Keratinocyte (primary cell): ENCODE measurements around the gene RAB8B. TPM values are rescaled to one million over a fixed set of nuclear protein-coding genes. Genes with fewer than 3 reads are reported as not detected.

ENCODE experiments used
- DNase-seq: peaks from one replicate; pipeline ENCODE4 v3.0.0-alpha.2; 2011; ENCODE audit warnings: low read depth, missing footprints, low spot score
- FAIRE-seq: peaks from 2 replicates; lab custom pipeline; 2011; peaks lifted over from hg19 to GRCh38; lab: Jason Lieb, UNC
- H2AFZ ChIP-seq: 2 replicates; pipeline ENCODE4 v1.6.0; 2012; ENCODE audit warnings: low read length, control low read depth, inconsistent platforms; ENCODE audit not compliant: control insufficient read depth
- H3K27ac ChIP-seq: 2 replicates; pipeline ENCODE4 v1.5.1; 2011; ENCODE audit warnings: low read length; ENCODE audit not compliant: control insufficient read depth, insufficient read depth
- H3K27me3 ChIP-seq: 3 replicates; pipeline ENCODE4 v1.6.0; 2011; ENCODE audit warnings: low read length; ENCODE audit not compliant: control insufficient read depth, insufficient read depth; ENCODE audit errors: extremely low read depth
- H3K36me3 ChIP-seq, 2 experiments: 2 replicates in 1 of 2; 3 replicates in 1 of 2; pipeline ENCODE4 v1.5.1; 2011; ENCODE audit warnings: low read length in 2 of 2, mild to moderate bottlenecking in 1 of 2; ENCODE audit not compliant: control insufficient read depth in 2 of 2, insufficient read depth in 2 of 2; ENCODE audit errors: extremely low read depth in 1 of 2
- H3K4me1 ChIP-seq: 3 replicates; pipeline ENCODE4 v1.5.1; 2011; ENCODE audit warnings: low read length; ENCODE audit not compliant: control insufficient read depth, insufficient read depth; ENCODE audit errors: extremely low read depth
- H3K4me2 ChIP-seq: 3 replicates; pipeline ENCODE4 v1.6.0; 2011; ENCODE audit warnings: low read depth, low read length; ENCODE audit not compliant: control insufficient read depth, insufficient read depth; ENCODE audit errors: extremely low read depth
- H3K4me3 ChIP-seq, 3 experiments: fragments of 200-600 bp in 1 of 3; sonication (generic) in 1 of 3; 2 replicates in 2 of 3; 3 replicates in 1 of 3; pipeline ENCODE4 v1.5.1; 2011 to 2016; ENCODE audit warnings: low read length in 3 of 3, mild to moderate bottlenecking in 3 of 3, control low read depth in 2 of 3, inconsistent platforms in 1 of 3, low read depth in 1 of 3, mixed read lengths in 1 of 3, mixed run types in 1 of 3, moderate library complexity in 1 of 3; ENCODE audit not compliant: control insufficient read depth in 2 of 3, insufficient read depth in 2 of 3; ENCODE audit errors: extremely low read depth in 1 of 3
- H3K79me2 ChIP-seq: 2 replicates; pipeline ENCODE4 v1.6.0; 2012; ENCODE audit warnings: low read length; ENCODE audit not compliant: control insufficient read depth, insufficient read depth
- H3K9ac ChIP-seq: 3 replicates; pipeline ENCODE4 v1.6.0; 2011; ENCODE audit warnings: low read length; ENCODE audit not compliant: control insufficient read depth, insufficient read depth; ENCODE audit errors: extremely low read depth
- H3K9me1 ChIP-seq: 3 replicates; pipeline ENCODE4 v1.6.0; 2011; ENCODE audit warnings: low read length; ENCODE audit not compliant: control insufficient read depth, insufficient read depth; ENCODE audit errors: extremely low read depth
- H3K9me3 ChIP-seq: 2 replicates; pipeline ENCODE4 v1.5.1; 2012; ENCODE audit warnings: low read depth, low read length; ENCODE audit not compliant: control insufficient read depth
- H4K20me1 ChIP-seq: 3 replicates; pipeline ENCODE4 v1.6.0; 2011; ENCODE audit warnings: low read length; ENCODE audit not compliant: control insufficient read depth, insufficient read depth; ENCODE audit errors: extremely low read depth
- CTCF ChIP-seq, 3 experiments: IDR thresholded peaks in 1 of 3; conservative IDR thresholded peaks in 1 of 3; optimal IDR thresholded peaks in 1 of 3; 2 replicates in 2 of 3; 3 replicates in 1 of 3; pipeline versions ENCODE3 to v1.5.1; 2011; ENCODE audit warnings: low read length in 3 of 3, mild to moderate bottlenecking in 3 of 3, moderate library complexity in 2 of 3, control low read depth in 1 of 3, inconsistent platforms in 1 of 3; ENCODE audit not compliant: insufficient read depth in 2 of 3; ENCODE audit errors: extremely low read depth in 1 of 3
- EZH2 ChIP-seq: IDR thresholded peaks from one replicate; pipeline ENCODE4 v1.6.1; 2012; ENCODE audit warnings: inconsistent platforms, mild to moderate bottlenecking, low read length, moderate library complexity
- dilution Hi-C: fragments of 300-500 bp; cut with MboI; formaldehyde crosslinking; loops from one replicate; pipeline ENCODE4 v1.7.0; 2020; ENCODE audit warnings: low sequenced_read_pairs; ENCODE audit not compliant: extremely low pct_ligation_motif_present
- polyA plus RNA-seq, 5 experiments: library from polyadenylated mRNA; depleted of rRNA in 3 of 5; stranded (reverse) in 3 of 5; stranded (forward) in 1 of 5; unstranded in 1 of 5; fragments of >200 nt; gene quantifications; 1 replicate in 1 of 5; 2 replicates in 3 of 5; 3 replicates in 1 of 5; pipeline versions ENCODE4 v1.2.1 to v1.2.3, GENCODE V29; 2011 to 2012; ENCODE audit warnings: missing spikeins in 2 of 5, low read depth in 1 of 5, low replicate concordance in 1 of 5

The RAB8B gene
- polyA plus RNA-seq, 1 donor (not counting 4 experiments of a cell fraction or from before 2014, with no cell fraction given), result 31.2 TPM

- H3K9me3 ChIP-seq, result no peaks in the 10 kb centered on the region
- H3K9me1 ChIP-seq, result no peaks in the 10 kb centered on the region
- peak within 1 kb of the TSS; percentile 82 for H3K9ac ChIP-seq
- DNase-seq, result peak; percentile 25
- H3K4me1 ChIP-seq, result peaks cover 3% of the 10 kb centered on the region
- H2AFZ ChIP-seq, result peak within 1 kb of the TSS; percentile 84
- dilution Hi-C loops, result no loop called here
- peak within 1 kb of the TSS; percentile 54 for H3K27ac ChIP-seq
- no peaks in the 10 kb centered on the region for H4K20me1 ChIP-seq
- H3K27me3 ChIP-seq, result no peaks in the 10 kb centered on the region
- H3K36me3 ChIP-seq, result no peaks in the 10 kb centered on the region
- peak within 1 kb of the TSS; percentile 59 to 81 (median 80) for H3K4me3 ChIP-seq
- TF ChIP-seq EZH2 (no peak), CTCF (optimal IDR thresholded peaks at IDR 0.05 in 1 of 3, IDR thresholded peaks at IDR 0.05 in 1 of 3, conservative IDR thresholded peaks at IDR 0.05 in 1 of 3; ENCODE audit: extremely low read depth in 1 of 3, insufficient read depth in 2 of 3, low read length in 3 of 3) (no peak)
- FAIRE-seq, result no peak
- H3K4me2 ChIP-seq, result peak within 1 kb of the TSS; percentile 91
- no peaks in the 10 kb centered on the region for H3K79me2 ChIP-seq
These were observed 87.9 kb downstream of the RAB8B start, which contains the start of gene APH1B for GRCh38 chr15:63277038-63277892. Gene APH1B (plus strand): TSS chr15:63277605. CDS start chr15:63277624, 19 bp downstream.

DNA sequence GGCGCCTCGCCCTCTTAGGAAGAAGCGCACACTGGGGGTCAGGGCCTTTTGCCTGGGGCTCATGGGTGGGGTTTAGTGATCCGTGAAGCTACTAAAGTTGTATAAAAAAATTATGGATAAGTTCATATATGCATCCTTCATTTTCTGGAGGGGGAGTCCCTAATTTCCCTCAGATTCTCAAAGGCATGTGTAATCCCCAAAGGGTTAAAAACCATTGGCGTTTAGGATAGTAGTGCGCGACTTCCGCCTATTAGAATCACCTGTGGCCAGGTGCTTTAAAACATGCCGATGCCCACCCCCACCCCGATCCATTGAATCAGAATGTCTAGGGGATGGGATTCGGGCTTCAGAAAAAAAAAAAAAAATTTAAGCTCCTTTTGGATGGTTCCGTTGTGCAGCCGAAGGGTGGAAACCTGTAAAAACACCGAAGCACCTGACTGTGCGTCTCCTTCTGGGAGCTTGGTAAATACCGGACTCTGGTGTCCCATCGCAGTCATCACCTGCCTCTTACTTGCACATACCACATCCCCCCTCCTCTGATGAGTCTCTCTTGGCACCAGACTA is 88.6 kb downstream of the RAB8B start:
- Histone ChIP-seq H3K9ac (peak overlapping the region; percentile 78), H3K4me3 (peak overlapping the region; percentile 59 to 81 (median 78)), H4K20me1 (no peaks in the 10 kb centered on the region), H3K4me1 (peaks cover 3% of the 10 kb centered on the region), H3K4me2 (peak overlapping the region; percentile 91), H3K27me3 (no peaks in the 10 kb centered on the region), H3K36me3 (no peaks in the 10 kb centered on the region), H3K27ac (no peak overlapping the region), H3K9me3 (no peaks in the 10 kb centered on the region), H2AFZ (peak overlapping the region; percentile 83), H3K79me2 (no peaks in the 10 kb centered on the region), H3K9me1 (no peaks in the 10 kb centered on the region)
- no peak for FAIRE-seq
- no peak for DNase-seq
- dilution Hi-C loops, result no loop called here
- no peak for TF ChIP-seq CTCF (optimal IDR thresholded peaks at IDR 0.05 in 1 of 3, IDR thresholded peaks at IDR 0.05 in 1 of 3, conservative IDR thresholded peaks at IDR 0.05 in 1 of 3; ENCODE audit: extremely low read depth in 1 of 3, insufficient read depth in 2 of 3, low read length in 3 of 3)
